GM21576 (cell line): Measurements from ENCODE around the gene TANGO2.

Experiments
- ATAC-seq: cut with Tn5 transposase; IDR thresholded peaks from one replicate; pipeline ENCODE4 v1.9.1; 2021; ENCODE audit warnings: mild to moderate bottlenecking, moderate library complexity; ENCODE audit not compliant: unreplicated experiment

Gene TANGO2

DNA sequence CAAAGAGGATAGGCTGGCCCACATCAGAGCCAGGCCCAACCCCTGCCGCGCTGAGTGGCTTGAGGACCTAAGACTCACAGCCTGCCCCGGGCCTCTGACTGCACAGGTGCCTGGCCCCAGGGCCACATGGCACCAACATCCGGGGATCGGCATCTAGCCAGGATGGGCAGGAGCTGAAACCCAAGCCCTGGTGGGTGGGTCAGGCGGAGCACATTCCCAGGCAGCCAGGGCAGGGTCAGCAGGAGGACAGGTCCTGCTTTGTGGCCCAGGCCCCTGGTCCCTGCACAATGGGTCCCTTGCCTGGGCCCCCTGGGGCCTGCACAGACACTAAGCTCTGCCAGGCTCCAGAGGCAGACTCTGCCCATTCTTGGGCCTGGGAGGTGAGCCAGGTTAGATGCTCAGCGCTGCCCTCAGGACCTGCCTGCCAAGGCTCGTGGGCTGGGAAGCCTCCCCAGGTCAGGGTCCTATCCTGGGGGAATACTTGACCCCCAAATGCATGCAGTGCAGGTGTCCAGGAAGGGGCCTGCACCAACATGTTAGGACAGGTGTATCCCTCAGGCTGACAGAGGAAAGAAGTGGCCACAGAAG, 37.8 kb upstream of the TANGO2 start:
- no peak for ATAC-seq

DNA sequence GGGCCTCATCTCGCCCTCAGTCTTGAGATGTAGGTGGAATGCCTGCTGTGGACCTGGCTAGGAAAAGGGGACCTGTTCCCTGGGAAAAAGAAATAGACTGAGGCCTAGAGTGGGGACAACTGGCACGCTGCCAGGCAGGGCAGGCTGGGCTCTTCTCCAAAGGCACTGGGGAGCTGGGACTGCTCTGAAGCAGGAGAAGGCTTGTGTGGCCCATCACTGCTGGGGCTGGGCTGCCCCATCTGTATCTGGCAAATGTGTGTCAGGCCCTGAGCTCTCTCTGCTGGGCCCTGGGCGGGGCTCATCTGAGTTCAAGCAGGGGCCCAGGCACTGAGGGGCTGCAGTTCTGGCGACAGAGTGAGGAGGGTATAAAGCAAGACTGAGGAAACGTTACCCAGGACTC, 37.2 kb upstream of the TANGO2 start:
- no peak for ATAC-seq

DNA sequence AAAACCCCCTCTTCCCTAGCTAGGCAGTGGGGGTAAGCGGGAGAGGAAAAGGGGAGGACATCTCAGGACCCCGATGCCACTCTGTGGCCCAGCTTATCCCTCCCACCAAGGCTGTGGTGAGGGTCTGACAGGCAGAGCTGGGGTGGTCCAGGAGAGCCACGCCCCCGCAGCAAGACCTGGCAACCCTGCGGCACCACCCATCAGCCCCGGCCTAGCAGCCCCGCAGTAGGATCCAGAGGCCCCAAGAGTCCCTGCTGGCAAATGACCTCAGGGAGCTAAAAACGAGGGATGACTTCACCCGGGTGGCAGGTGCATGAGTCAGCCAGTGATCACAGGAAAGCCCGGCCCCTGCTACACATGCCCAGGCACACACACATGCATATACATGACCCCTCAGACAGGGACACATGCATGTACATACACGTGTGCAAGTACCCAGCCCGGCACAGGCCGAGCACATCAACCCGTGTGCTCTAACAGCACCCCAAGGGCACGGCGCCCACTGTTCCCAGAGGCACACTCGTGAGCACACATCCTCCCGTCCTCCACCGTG, 36.6 kb upstream of the TANGO2 start:
- no peak for ATAC-seq

DNA sequence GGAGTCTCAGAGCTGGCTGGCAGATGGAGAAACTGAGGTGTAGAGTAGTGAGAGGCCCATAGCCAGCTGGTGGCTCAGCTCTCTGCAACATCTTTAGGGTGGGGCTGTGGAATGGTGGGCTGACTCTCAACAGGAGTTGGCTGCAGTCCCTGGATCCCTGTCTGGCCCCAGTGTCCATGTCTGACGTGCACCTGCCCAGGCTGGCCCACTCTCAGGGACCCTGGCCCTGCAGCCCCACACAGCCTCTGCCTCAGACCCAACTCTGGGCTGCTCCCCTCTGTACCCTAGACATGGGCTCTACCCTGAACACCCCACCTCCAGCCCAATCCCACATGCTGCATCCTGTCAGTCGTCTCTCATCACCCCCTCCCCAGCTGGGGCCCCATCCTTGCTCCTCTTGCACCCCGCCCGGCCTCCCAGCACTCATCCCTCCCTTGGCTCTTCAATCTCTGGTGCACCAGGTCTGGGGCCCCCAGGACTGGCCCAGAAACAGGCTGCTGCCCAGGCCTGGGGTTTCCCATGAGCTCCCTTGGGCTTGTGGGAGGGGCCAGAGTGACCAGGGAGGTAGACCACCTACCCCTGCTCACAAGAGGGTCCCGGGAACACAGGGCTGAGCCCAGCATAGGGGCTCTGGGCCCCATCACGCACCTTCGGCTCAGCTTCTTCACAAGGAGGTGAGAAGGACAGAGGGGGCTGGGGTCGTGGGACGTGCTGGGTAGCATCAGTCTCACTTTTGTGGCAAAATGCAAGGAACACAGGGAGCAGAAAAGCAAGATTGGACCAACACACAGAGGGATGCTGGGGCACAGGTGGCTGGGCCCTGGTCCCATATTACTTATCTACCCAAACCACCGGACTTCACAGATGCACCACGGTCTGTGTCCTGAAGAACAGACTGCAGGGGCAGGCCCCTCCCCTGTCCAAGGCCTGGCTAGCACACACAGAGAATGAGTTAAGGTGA, 35.8 kb upstream of the TANGO2 start:
- ATAC-seq: no peak

DNA sequence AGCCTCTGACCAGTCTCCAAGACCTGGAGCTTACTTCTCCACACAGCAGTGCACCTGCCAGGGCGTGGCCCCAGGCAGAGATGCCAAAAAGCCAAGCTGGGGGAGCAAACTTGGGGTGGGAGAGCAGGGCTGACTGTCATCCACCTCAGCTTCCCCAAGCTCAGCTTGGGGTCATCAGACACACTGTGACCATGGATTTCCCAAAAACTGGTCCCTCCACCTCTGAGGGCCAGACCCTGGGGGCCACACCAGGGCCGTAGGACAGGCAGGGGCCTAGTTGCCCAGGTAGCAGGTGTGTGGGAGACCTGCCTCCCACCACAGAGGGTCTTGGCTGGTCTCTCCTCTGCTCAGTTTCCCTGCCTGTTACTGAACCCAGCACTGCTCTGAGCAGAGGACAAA, 34.9 kb upstream of the TANGO2 start:
- no peak for ATAC-seq

DNA sequence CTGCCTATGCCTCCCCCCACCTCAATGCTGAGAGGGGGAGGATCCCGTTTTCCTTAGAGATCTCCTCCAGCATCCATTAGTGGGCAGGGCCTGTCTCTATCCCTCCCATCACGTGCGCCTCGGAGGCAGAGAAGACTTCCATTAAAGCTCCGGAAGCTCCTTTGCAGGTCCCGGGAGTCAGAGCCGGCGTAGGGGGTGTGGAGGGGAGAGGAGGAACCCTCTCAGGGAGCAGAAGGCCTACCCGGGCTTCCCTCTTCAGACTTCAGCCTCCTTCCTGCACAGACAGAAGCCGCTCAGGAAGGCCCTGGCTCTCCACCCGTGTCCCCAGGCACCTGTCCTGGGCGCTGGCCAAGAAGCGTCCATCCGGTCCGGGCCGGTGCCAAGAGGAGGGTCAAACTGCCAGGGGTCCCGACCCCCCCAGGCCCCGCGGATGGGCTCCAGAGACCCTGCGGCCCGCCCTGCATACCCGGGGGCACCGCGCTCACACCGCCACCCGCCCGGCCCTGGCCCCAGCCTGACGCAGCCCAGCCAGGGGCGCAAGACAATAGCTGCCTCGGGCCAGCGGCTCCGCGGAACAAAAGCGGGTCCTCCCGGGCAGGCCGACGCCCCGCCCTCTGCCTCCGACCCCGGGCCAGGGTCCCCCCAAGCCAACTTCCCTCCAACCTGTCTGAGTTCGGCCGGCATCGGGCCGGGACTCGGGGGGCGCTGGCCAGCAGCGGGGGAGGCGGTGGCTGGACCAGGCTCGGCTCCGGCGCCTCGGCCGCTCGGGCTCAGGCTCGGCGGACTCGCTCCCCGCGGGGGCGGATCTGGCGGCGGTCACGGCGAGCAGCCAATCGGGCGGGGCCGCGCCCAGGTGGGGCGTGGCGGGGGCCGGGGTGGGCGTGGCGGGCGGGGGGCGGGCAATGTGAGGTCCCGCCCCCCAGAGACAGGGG, 34.2 kb upstream of the TANGO2 start:
- no peak for ATAC-seq

DNA sequence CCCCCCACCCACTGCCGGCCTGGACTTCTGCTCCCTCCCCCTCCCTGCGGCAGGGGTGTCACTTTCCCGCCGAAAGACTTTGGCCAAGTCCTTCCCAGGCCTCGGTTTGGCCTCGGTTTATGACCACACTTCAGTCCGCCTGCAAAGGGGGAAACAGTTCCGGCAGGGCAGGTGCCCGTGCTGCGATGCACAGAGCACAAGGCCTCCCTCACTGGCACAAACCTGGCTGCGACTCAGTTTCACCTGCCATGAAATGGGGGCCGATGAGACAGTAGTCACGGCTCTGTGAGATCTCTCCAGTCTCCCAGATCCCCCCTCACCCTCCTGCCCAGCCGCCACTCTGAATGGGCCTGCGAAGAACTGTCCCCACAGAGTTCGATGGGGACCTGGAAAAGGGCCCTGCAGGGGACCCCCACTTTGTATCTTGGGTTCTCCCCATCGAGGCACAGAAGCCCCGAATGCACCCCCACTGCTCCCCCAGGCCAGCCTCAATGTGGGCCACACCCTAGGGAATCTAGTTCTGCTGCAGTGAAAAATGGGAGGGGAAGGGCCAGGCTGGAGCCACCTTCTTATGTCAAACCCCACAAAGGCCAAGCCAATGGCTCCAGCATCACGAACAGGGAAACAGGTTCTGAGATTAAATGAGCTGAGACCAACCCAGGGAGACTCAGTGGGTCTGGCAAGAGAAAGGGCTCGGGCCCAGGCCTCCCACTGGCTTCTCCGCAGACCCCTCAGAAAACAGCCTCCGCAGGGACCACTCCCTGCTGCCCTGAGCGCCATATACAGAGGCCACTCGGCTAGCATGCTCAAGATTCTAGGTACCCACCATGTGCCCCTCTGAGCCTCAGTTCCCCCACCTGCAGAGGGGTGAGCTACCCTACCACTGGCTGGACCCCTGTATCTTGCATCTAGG, 33.3 kb upstream of the TANGO2 start:
- ATAC-seq: no peak

DNA sequence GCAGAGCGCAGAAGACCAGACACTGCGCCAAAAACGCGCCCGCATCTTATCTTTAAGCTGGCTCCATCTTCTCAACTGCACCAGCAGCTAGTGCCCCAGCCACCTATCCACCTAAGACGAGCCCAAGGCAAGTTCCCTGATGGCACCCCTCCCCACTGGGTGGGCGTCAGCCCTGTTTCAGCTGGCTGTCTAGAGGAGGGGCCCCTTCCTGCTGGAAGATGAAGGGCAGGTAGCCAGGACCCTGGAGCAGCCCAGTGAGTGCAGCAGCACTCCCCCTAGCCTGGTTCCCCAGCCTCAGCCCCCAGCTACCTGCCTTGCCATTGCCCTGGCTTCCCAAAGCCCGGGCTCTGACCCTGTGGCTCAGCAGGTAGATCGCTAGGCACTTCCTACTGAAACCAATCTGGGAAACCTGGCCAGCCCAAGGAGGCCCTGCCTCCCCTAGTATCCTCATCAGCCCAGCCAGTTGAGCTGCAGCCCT, 32.5 kb upstream of the TANGO2 start:
- ATAC-seq: no peak

DNA sequence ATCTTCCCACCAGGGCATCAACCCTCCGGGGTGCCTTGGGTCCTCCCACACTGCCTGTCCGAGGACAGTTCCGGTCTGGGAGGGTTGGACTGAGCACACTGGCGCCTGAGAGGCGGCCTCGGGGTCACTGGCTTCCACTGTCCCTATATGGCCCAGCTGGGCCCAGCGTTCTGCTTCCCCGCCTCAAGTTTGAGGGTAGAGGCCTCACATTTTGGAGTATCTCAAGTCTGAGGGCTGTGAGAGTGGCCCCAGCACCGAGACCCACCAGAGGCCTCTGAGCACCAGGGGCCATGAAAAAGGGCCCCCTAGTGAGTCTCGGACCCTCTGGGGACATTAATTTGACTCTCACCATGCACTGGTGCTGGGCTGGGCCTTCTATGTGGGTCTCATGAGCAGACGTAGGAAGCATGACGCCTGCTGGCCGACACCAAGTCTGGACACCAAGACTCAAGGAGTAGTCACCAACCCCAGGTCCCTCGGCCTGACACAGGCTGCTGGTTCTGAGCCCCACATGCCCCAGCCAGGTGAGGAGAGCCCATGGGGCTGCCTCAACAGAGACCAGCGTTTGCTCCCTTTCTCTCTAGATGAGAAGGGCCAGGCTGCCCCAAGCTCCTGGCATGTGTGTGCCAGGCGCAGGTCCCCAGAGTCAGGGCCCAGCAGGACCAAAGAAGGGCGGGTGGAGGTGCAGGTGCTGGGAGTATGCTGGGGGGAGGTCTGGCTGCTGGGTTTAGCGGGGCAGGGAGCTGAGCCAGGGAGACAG, 31.8 kb upstream of the TANGO2 start:
- no peak for ATAC-seq

DNA sequence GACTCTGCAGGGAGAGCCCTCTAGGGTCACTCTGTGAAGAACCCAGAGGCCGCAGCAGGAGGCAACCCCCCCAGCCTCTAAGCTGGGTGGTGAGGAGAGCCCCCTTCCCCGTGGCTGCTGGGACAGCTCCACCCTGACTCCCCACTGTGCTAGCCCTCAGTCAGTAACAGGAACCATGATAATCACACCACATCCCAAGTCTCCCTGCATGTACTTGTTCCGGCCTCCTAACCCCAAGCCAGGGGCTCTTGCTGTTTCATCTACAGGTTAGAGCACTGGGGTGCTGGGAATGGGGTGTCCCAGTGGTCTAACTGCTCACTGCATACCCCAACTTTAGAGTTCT, 31.2 kb upstream of the TANGO2 start:
- no peak for ATAC-seq

DNA sequence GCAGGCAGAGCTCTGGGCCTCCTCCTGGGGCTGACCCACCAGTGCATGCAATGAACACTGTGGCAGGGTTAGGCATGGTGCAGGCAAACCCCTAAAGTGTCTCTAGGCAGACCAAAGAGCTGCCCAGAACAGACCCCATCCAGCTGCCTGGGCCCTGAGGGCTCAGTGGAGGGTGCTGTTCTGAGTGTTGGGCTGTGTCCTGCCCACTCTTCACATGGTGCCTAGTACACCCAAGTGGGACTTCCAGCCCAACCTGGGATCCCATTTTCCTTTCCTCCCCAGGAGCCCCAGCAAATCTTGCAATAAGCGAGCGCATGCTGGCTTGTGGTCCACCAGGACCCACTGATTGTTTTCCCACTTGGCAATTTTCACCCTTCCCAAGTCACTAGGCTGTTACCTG, 30.7 kb upstream of the TANGO2 start:
- no peak for ATAC-seq

DNA sequence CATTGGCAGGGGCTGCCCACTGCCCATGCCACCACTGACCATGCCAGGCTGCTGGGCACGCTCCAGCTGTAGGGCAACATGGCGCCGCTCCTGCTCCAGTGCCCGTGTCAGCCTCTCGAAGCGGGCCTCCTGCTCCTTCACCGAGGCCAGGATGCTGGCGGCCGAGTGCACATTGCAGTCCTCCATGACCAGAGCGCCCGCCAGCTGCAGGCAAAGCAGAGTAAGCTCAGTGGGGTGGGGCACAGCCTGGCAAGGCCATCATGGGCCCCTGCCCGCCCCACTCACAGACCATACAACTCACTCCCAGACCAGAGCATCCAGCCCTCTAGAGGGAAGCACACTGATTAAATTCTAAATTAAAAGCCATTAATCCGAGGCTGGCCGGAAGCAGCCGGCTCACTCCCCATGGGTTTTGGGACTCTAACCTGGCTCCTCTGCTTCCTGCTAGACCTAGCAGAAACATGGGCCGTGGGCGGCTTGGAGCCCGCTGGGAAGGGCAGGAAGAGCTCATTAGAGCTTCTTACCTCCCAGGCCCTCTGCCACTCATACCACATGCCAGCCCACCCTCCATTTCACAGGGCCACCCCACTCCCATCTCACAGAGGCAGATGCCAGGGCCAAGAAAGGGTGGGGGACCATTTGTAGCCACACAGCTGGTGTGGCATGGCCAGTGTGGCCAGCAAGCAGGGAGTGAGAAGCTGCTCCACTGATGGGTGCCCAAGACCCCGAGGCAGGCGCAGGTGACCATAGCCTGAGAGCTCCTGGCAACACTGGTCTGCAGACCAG, 30.1 kb upstream of the TANGO2 start:
- no peak for ATAC-seq

DNA sequence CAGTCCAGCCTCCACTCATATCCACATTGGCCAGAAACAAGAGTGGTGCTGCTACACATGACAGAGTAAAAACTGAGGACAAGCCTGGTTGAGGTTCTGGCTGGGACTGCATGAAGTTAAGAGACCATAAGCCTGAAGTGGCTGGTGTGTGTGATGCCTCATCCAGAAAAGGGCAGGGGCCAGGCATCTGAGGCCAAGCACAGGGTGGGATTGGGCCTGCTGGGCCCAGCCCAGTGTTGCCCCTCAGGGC, 29.6 kb upstream of the TANGO2 start:
- no peak for ATAC-seq

DNA sequence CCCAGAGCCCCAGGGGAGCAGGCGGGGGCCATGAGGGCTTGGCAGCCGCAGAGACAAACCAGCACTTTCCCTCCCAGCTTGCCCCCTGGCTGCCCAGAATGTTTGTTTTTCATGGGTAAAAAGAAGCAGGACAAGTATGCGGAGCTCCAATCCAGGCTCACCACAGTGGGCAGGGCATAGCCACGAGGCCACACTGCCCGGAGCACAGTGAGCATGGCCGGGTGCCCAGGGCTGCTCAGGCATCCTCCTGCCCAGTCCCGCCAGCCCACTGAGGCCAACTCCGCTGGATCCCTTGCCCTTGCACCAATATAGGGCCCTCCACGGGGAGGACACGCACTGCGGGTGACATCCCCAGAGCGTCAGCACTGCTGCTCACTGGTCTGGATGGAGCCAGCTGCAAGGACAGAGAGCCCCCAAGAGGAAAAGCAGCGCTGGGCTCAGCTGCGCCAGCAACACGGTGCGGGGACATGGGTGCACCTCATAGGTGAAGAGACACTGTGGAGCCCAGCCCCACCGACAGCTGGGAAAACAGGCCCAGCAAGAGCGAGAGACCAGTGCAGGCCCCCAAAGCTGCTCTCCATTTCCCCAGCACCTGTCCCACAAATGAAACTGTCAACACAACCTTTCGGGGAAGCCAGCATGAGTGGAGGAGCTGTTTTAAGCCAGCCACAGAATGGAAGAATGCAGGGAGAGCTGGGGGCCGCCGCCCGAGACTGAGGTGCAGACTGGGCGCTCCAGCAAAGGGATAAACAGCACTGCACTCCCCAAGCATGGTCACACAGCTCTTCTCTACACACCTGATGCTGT, 29.1 kb upstream of the TANGO2 start:
- no peak for ATAC-seq

DNA sequence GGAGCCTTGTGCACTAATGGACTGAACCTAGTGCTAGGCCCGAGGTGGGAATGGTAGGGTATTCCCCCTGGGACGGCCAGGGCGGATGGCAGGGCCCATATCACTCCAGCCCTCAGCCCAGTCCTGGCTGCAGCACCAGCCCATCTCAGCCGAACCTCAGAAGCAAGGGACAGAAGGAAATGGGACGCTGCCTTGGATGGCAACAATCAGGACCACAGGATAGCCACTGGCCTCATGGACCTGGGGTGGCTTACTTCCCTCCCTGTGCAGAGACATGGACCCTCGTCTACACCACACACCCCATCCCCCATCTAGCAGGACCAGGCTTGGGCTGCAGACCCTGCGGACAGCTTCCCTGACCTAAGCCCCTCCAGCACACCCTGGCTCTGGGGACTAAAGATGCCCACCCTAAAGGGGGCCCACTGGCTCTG, 28.4 kb upstream of the TANGO2 start:
- no peak for ATAC-seq

DNA sequence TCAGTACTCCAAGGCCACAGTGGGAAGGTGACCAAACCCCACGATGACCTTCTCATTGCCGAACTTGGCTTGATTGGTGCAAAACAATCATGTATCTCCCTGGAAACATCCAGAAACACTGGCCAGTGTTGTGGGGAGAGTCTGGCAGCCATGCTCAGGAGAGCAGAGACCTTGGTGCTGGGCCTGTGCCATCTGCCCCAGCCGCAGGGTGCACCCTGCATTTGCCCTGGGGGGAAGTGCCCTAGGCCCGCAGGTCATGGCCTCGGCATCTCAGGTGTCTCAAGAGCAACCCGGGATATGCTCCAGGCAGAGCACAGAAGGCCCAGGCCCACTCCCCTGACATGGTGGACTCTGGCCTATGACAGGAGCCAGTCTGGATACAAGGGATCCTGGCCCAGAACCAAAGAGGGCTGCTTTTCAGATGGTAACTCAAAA, 28.0 kb upstream of the TANGO2 start:
- ATAC-seq: no peak

DNA sequence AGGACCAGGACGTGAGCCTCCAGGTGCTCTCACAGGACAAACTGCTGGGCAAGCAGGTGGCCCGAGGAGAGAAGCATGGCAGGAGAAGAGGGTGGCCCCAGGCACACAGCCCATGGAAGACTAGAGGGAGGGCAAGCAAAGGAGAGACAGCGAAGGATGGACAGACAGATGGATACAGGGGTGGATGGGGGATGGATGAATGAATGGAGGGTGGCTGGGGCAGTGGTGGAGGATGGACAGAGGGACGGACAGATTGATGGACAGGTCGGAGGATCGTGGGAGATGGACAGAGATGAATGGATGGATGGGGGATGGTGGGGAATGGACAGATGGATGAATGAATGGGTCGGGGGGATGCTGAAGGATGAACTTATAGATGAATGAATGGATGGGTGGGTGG, 27.0 kb upstream of the TANGO2 start:
- ATAC-seq: no peak
